GM12878 (cell line): ENCODE results near the gene STK39. TPM values are rescaled to one million over a fixed set of nuclear protein-coding genes. Genes with fewer than 3 reads are reported as not detected.

Experiments used
- ATAC-seq: fragments of 200-7000 bp; cut with Tn5 transposase; 3 replicates; pipeline ENCODE4 v1.9.1; 2020; ENCODE audit warnings: mild to moderate bottlenecking, moderate library complexity
- BruUV-seq: library from RNA; stranded (reverse); fragments of 400-500 nt; replicated peaks from 2 replicates; lab custom pipeline; 2021; lab: Mats Ljungman, UMichigan
- CTCF ChIA-PET: fragments of 300-600 bp; sonication (Branson Sonifier 250); formaldehyde crosslinking; extraction: SDS; loops from one replicate; lab custom pipeline; 2021; ENCODE audit warnings: inconsistent platforms; lab: Yijun Ruan, JAX
- POLR2A ChIA-PET: fragments of 350-600 bp; formaldehyde crosslinking; extraction: SDS; loops from one replicate; lab custom pipeline; 2021; ENCODE audit warnings: inconsistent platforms; lab: Charles Lee
- RAD21 ChIA-PET: fragments of 300-600 bp; sonication (Branson Sonifier 250); formaldehyde crosslinking; loops from one replicate; lab custom pipeline; 2023; ENCODE audit warnings: antibody characterized with exemption; ENCODE audit not compliant: unreplicated experiment; lab: Charles Lee
- SMC1A ChIA-PET: fragments of 300-600 bp; sonication (Branson Sonifier 250); formaldehyde crosslinking; loops from one replicate; lab custom pipeline; 2023; ENCODE audit not compliant: unreplicated experiment, uncharacterized antibody; lab: Charles Lee
- DNase-seq: peaks from one replicate; pipeline ENCODE4 v3.0.0-alpha.2; 2011; ENCODE audit warnings: low read depth, low spot score
- FAIRE-seq: peaks from 3 replicates; lab custom pipeline; 2011; peaks lifted over from hg19 to GRCh38; lab: Jason Lieb, UNC
- H2AFZ ChIP-seq: 2 replicates; pipeline ENCODE4 v1.6.0; 2011; ENCODE audit warnings: low read depth, low read length, control low read depth; ENCODE audit not compliant: control insufficient read depth
- H3K27ac ChIP-seq: 2 replicates; pipeline ENCODE4 v1.5.1; 2011; ENCODE audit warnings: control low read depth; ENCODE audit not compliant: control insufficient read depth, insufficient read depth
- H3K27me3 ChIP-seq, 2 experiments: replicated peaks in 1 of 2; 2 replicates each; pipeline versions ENCODE4 v1.6.0 to v1.6.1; 2011; ENCODE audit warnings: low read length in 1 of 2; ENCODE audit not compliant: control insufficient read depth in 2 of 2, insufficient read depth in 2 of 2
- H3K36me3 ChIP-seq, 2 experiments: 2 replicates each; pipeline ENCODE4 v1.5.1; 2011; ENCODE audit warnings: low read length in 1 of 2; ENCODE audit not compliant: control insufficient read depth in 2 of 2, insufficient read depth in 2 of 2
- H3K4me1 ChIP-seq: 2 replicates; pipeline ENCODE4 v1.6.1; 2011; ENCODE audit warnings: mild to moderate bottlenecking, low read length, moderate library complexity, mixed read lengths; ENCODE audit not compliant: control insufficient read depth, insufficient read depth
- H3K4me2 ChIP-seq: 2 replicates; pipeline ENCODE4 v1.6.0; 2011; ENCODE audit warnings: control low read depth; ENCODE audit not compliant: control insufficient read depth, insufficient read depth
- H3K4me3 ChIP-seq: fragments of 200-600 bp; sonication (generic); 2 replicates; pipeline ENCODE4 v1.5.1; 2016
- H3K79me2 ChIP-seq: 2 replicates; pipeline ENCODE4 v1.6.0; 2011; ENCODE audit warnings: low read length; ENCODE audit not compliant: control insufficient read depth, insufficient read depth
- H3K9ac ChIP-seq: 2 replicates; pipeline ENCODE4 v1.8.0; 2011; ENCODE audit warnings: low read length, control low read depth, mixed read lengths; ENCODE audit not compliant: control insufficient read depth, insufficient read depth
- H3K9me3 ChIP-seq: replicated peaks from 3 replicates; pipeline ENCODE4 v1.5.1; 2011; ENCODE audit warnings: mild to moderate bottlenecking, low read length; ENCODE audit not compliant: control insufficient read depth, insufficient read depth
- H4K20me1 ChIP-seq: 2 replicates; pipeline ENCODE4 v1.6.0; 2011; ENCODE audit not compliant: control insufficient read depth, insufficient read depth
- ASH2L ChIP-seq: fragments of 300-600, 200-600 bp; sonication (generic); IDR thresholded peaks from 2 replicates; pipeline ENCODE4 v1.6.1; 2017; ENCODE audit warnings: low read depth, mild to moderate bottlenecking, borderline replicate concordance
- BHLHE40 ChIP-seq, 2 experiments: fragments of 450-650 bp in 1 of 2; IDR thresholded peaks; 2 replicates each; pipeline ENCODE4 v1.6.1; 2011 to 2017; ENCODE audit warnings: low read depth in 2 of 2, borderline replicate concordance in 1 of 2, improper control_type of control experiment in 1 of 2, low read length in 1 of 2, mild to moderate bottlenecking in 1 of 2
- BRCA1 ChIP-seq: IDR thresholded peaks from 2 replicates; pipeline ENCODE4 v1.6.1; 2011; ENCODE audit warnings: low read depth, low read length, improper control_type of control experiment
- EED ChIP-seq: sonication (generic); IDR thresholded peaks from 2 replicates; pipeline ENCODE4 v1.6.1; 2016; ENCODE audit warnings: antibody characterized with exemption, low read depth
- EZH2 ChIP-seq: IDR thresholded peaks from 2 replicates; pipeline ENCODE4 v1.6.1; 2012; ENCODE audit warnings: low read depth, mild to moderate bottlenecking, control low read depth, inconsistent platforms, low read length, borderline replicate concordance; ENCODE audit not compliant: control insufficient read depth
- IKZF1 ChIP-seq: fragments of 450-650 bp; conservative IDR thresholded peaks from 2 replicates; pipeline ENCODE4 v1.6.1; 2017; ENCODE audit warnings: antibody characterized with exemption, mild to moderate bottlenecking
- JUNB ChIP-seq: IDR thresholded peaks from 2 replicates; pipeline ENCODE4 v1.6.1; 2016; ENCODE audit warnings: antibody characterized with exemption, mild to moderate bottlenecking
- NBN ChIP-seq: fragments of 450-650 bp; IDR thresholded peaks from 2 replicates; pipeline ENCODE4 v1.6.1; 2016
- NFXL1 ChIP-seq: fragments of 450-650 bp; IDR thresholded peaks from 2 replicates; pipeline ENCODE4 v1.6.1; 2017; ENCODE audit warnings: antibody characterized with exemption, mild to moderate bottlenecking, borderline replicate concordance
- NR2F1 ChIP-seq: fragments of 450-650 bp; conservative IDR thresholded peaks from 2 replicates; pipeline ENCODE4 v1.6.1; 2017; ENCODE audit warnings: mild to moderate bottlenecking
- RCOR1 ChIP-seq: conservative IDR thresholded peaks from 2 replicates; pipeline ENCODE4 v1.6.1; 2012; ENCODE audit warnings: low read depth, low read length, improper control_type of control experiment
- RFX5 ChIP-seq: IDR thresholded peaks from 2 replicates; pipeline ENCODE4 v1.6.1; 2011; ENCODE audit warnings: low read depth, low read length, improper control_type of control experiment
- SMC3 ChIP-seq: IDR thresholded peaks from 2 replicates; pipeline ENCODE4 v1.6.1; 2011; ENCODE audit warnings: low read length, improper control_type of control experiment, borderline replicate concordance
- YBX1 ChIP-seq: fragments of 450-650 bp; IDR thresholded peaks from 2 replicates; pipeline ENCODE4 v1.6.1; 2016; ENCODE audit warnings: antibody characterized with exemption
- ZBED1 ChIP-seq: IDR thresholded peaks from 2 replicates; pipeline ENCODE4 v1.6.1; 2016; ENCODE audit warnings: borderline replicate concordance
- in situ Hi-C: fragments of 300-500 bp; cut with MboI; formaldehyde crosslinking; loops from 9 replicates; pipeline ENCODE4 v1.14.3; 2018; ENCODE audit warnings: mixed read lengths
- intact Hi-C: fragments of 100-400 bp; cut with micrococcal nuclease; formaldehyde crosslinking; loops from one replicate; pipeline ENCODE4 v1.14.2; 2022; ENCODE audit not compliant: unreplicated experiment
- polyA plus RNA-seq, 11 experiments: library from polyadenylated mRNA; depleted of rRNA in 4 of 11; unstranded in 6 of 11; stranded (reverse) in 5 of 11; fragments of >200 nt; fragmentation: Nextera tagmentation in 4 of 11; fragmentation: Illumina TruSeq in 1 of 11; extraction: Ambion mirVana in 4 of 11; extraction: Trizol in 1 of 11; gene quantifications; 1 replicate in 1 of 11; 2 replicates in 10 of 11; pipeline versions ENCODE4 v1.2.1 to v1.2.3, GENCODE V29; 2011 to 2016; ENCODE audit warnings: inconsistent platforms in 2 of 11, missing spikeins in 2 of 11, low read depth in 1 of 11
- total RNA-seq, 4 experiments: library from RNA; depleted of rRNA in 3 of 4; stranded (reverse); fragments of >200 nt in 3 of 4; fragmentation: Illumina TruSeq in 1 of 4; extraction: Trizol in 1 of 4; gene quantifications; 2 replicates each; pipeline versions ENCODE4 v1.2.1 to v1.2.3, GENCODE V29; 2013 to 2021
- TF ChIP-seq, protein P1 (sequence below): IDR thresholded peaks from 2 replicates; pipeline ENCODE4 v1.6.1; 2012; ENCODE audit warnings: low read depth, low read length, improper control_type of control experiment

The STK39 gene
- total and polyA plus RNA-seq, 10 of the 15 experiments (the other 5 are each of a cell fraction or from before 2014, with no cell fraction given), result 0.03 to 0.21 (median 0.07) TPM; not detected in 5

GRCh38 chr2:168295051-168295450, 47.7 kb upstream of the STK39 start:
- Histone ChIP-seq H2AFZ (no peak overlapping the region), H3K9ac (no peak overlapping the region), H4K20me1 (no peaks in the 10 kb centered on the region), H3K36me3 (no peaks in the 10 kb centered on the region), H3K27me3 (no peaks in the 10 kb centered on the region), H3K79me2 (no peaks in the 10 kb centered on the region), H3K4me3 (no peak overlapping the region), H3K27ac (no peak overlapping the region), H3K4me1 (no peaks in the 10 kb centered on the region)
- ChIA-PET SMC1A (no interaction called here), POLR2A (no interaction called here), CTCF (no interaction called here)
- in situ Hi-C loops, result no loop called here
- FAIRE-seq (no peak), ATAC-seq (no peak), DNase-seq (no peak)
- intact Hi-C loops, result no loop called here
- no TSS peak for BruUV-seq
- TF ChIP-seq IKZF1 (no peak), YBX1 (no peak), NBN (no peak), SMC3 (no peak), NFXL1 (no peak), ASH2L (no peak), BHLHE40 (IDR thresholded peaks at IDR 0.05; ENCODE audit: borderline replicate concordance in 1 of 2, low read depth in 2 of 2, low read length in 1 of 2) (no peak), BRCA1 (no peak), EED (no peak), ZBED1 (no peak), JUNB (no peak), EZH2 (no peak), RFX5 (no peak), RCOR1 (no peak), NR2F1 (no peak)
- TF ChIP-seq, protein P1, sequence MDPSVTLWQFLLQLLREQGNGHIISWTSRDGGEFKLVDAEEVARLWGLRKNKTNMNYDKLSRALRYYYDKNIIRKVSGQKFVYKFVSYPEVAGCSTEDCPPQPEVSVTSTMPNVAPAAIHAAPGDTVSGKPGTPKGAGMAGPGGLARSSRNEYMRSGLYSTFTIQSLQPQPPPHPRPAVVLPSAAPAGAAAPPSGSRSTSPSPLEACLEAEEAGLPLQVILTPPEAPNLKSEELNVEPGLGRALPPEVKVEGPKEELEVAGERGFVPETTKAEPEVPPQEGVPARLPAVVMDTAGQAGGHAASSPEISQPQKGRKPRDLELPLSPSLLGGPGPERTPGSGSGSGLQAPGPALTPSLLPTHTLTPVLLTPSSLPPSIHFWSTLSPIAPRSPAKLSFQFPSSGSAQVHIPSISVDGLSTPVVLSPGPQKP, result no peak
- TF ChIP-seq, all 136 proteins: peak for 0
- RAD21 ChIA-PET, result no interaction called here
- Histone ChIP-seq H3K4me2 (no peak overlapping the region), H3K9me3 (no peaks in the 10 kb centered on the region)
